C4-2B (cell line): ENCODE measurements around the gene CNTN5.

Experiments
- ZFX ChIP-seq: fragments of 450-650 bp; IDR thresholded peaks from 2 replicates; pipeline ENCODE4 v1.6.1; 2017
- TF ChIP-seq, protein P1 (sequence below): fragments of 450-650 bp; conservative IDR thresholded peaks from 2 replicates; pipeline ENCODE4 v1.5.1; 2017; ENCODE audit warnings: mild to moderate bottlenecking

DNA sequence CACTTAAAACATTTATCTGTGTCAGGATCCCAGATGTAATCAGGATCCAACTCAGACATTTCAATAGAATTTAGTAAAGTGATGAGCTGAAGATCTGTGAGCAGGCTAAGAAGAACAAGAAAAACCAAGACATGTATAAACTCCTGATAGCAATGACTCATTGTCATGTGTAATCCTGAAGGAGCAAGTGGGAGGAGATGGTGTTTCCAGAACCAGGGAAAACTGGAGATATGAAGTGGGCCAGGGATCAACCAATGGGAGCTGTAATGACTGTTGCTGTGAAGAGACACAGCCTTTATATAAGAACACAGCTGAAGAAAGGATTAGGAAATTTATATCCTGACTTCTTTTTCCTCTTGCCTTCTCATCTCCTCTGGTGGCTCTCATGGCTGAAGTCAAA lies 983.8 kb downstream of the CNTN5 start:
- TF ChIP-seq, protein P1, sequence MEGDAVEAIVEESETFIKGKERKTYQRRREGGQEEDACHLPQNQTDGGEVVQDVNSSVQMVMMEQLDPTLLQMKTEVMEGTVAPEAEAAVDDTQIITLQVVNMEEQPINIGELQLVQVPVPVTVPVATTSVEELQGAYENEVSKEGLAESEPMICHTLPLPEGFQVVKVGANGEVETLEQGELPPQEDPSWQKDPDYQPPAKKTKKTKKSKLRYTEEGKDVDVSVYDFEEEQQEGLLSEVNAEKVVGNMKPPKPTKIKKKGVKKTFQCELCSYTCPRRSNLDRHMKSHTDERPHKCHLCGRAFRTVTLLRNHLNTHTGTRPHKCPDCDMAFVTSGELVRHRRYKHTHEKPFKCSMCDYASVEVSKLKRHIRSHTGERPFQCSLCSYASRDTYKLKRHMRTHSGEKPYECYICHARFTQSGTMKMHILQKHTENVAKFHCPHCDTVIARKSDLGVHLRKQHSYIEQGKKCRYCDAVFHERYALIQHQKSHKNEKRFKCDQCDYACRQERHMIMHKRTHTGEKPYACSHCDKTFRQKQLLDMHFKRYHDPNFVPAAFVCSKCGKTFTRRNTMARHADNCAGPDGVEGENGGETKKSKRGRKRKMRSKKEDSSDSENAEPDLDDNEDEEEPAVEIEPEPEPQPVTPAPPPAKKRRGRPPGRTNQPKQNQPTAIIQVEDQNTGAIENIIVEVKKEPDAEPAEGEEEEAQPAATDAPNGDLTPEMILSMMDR: no peak
- no peak for TF ChIP-seq ZFX
